ENCODE measurements around the gene ZNF185. TPM values are rescaled to one million over a fixed set of nuclear protein-coding genes. Genes with fewer than 3 reads are reported as not detected.
A peak's percentile ranks its signal among the peaks of the same experiment; 100 is the strongest.

Gene ZNF185
- total RNA-seq, 3 donors from 2014 or later, result 5.9 to 19.5 (median 7.5) TPM

- H3K27ac ChIP-seq, result no peak overlapping the region
- H3K4me1 ChIP-seq, result no peaks in the 10 kb centered on the region
- H3K9me3 ChIP-seq, result no peaks in the 10 kb centered on the region
- peaks cover 0 to 79% of the 10 kb centered on the region in 2 donors for H3K27me3 ChIP-seq
- intact Hi-C loops (cut with DNase I; ENCODE audit: low total_unique reads), result no loop called here
- DNase-seq (ENCODE audit: low spot score in 2 of 2), result no peak
- no peak overlapping the region for H3K4me3 ChIP-seq
- no peak for TF ChIP-seq POLR2A (IDR thresholded peaks at IDR 0.05)
- no peaks in the 10 kb centered on the region for H3K36me3 ChIP-seq
Measured at GRCh38 chrX:152932144-152932543, 34.3 kb downstream of the ZNF185 start.

GRCh38 chrX:152932598-152933175, 34.8 kb downstream of the ZNF185 start:
- H3K4me3 ChIP-seq, result no peak overlapping the region
- H3K27me3 ChIP-seq, result peaks cover 0 to 78% of the 10 kb centered on the region in 2 donors
- TF ChIP-seq CTCF (IDR thresholded peaks at IDR 0.05) (no peak), POLR2A (IDR thresholded peaks at IDR 0.05) (no peak), POLR2AphosphoS5 (IDR thresholded peaks at IDR 0.05) (no peak)

GRCh38 chrX:152936306-152936705, 38.4 kb downstream of the ZNF185 start:
- no peaks in the 10 kb centered on the region for H3K36me3 ChIP-seq
- H3K27me3 ChIP-seq, result peaks cover 0 to 48% of the 10 kb centered on the region in 2 donors
- H3K4me3 ChIP-seq, result no peak overlapping the region
- no peaks in the 10 kb centered on the region for H3K4me1 ChIP-seq
- no peak for TF ChIP-seq CTCF (IDR thresholded peaks at IDR 0.05)
- TF ChIP-seq POLR2AphosphoS5 (IDR thresholded peaks at IDR 0.05), result no peak
- no peak for TF ChIP-seq POLR2A (IDR thresholded peaks at IDR 0.05)
- H3K27ac ChIP-seq, result no peak overlapping the region
- DNase-seq (ENCODE audit: low spot score in 2 of 2), result no peak
- H3K9me3 ChIP-seq, result no peaks in the 10 kb centered on the region
- intact Hi-C loops (cut with DNase I; ENCODE audit: low total_unique reads), result no loop called here

More at GRCh38 chrX:152932598-152933175, 34.8 kb downstream of the ZNF185 start:
- Histone ChIP-seq H3K27ac (no peak overlapping the region), H3K4me1 (no peaks in the 10 kb centered on the region), H3K9me3 (no peaks in the 10 kb centered on the region), H3K36me3 (no peaks in the 10 kb centered on the region)
- intact Hi-C loops (cut with DNase I; ENCODE audit: low total_unique reads), result no loop called here
- no peak for DNase-seq (ENCODE audit: low spot score in 2 of 2)

GRCh38 chrX:152937236-152937635, 39.4 kb downstream of the ZNF185 start:
- Histone ChIP-seq H3K4me3 (no peak overlapping the region), H3K27me3 (peaks cover 0 to 41% of the 10 kb centered on the region in 2 donors), H3K4me1 (no peaks in the 10 kb centered on the region), H3K36me3 (no peaks in the 10 kb centered on the region), H3K9me3 (no peaks in the 10 kb centered on the region), H3K27ac (no peak overlapping the region)
- intact Hi-C loops (cut with DNase I; ENCODE audit: low total_unique reads), result no loop called here
- TF ChIP-seq POLR2AphosphoS5 (IDR thresholded peaks at IDR 0.05), result no peak
- TF ChIP-seq POLR2A (IDR thresholded peaks at IDR 0.05), result no peak
- no peak for TF ChIP-seq CTCF (IDR thresholded peaks at IDR 0.05)
- DNase-seq (ENCODE audit: low spot score in 2 of 2), result no peak

GRCh38 chrX:152941328-152942076, 43.6 kb downstream of the ZNF185 start:
- Histone ChIP-seq H3K4me3 (peak overlapping the region; percentile 47 to 68 (median 52)), H3K9me3 (no peaks in the 10 kb centered on the region), H3K4me1 (no peaks in the 10 kb centered on the region), H3K27me3 (peaks cover 0 to 37% of the 10 kb centered on the region in 2 donors), H3K36me3 (no peaks in the 10 kb centered on the region), H3K27ac (peak overlapping the region; percentile 84 to 88)
- peak; percentile 85 to 88 for DNase-seq (ENCODE audit: low spot score in 2 of 2)
- intact Hi-C loops (cut with DNase I; ENCODE audit: low total_unique reads), result no loop called here
- TF ChIP-seq CTCF (IDR thresholded peaks at IDR 0.05) (peak; percentile 71 to 86 (median 82)), POLR2A (IDR thresholded peaks at IDR 0.05) (no peak), POLR2AphosphoS5 (IDR thresholded peaks at IDR 0.05) (peak; percentile 33 to 69 (median 54))
